Measurements from ENCODE around the gene MRPL24. TPM values are rescaled to one million over a fixed set of nuclear protein-coding genes. Genes with fewer than 3 reads are reported as not detected.
A peak's percentile ranks its signal among the peaks of the same experiment; 100 is the strongest.

The MRPL24 gene
- total and polyA plus RNA-seq, 9 of the 15 experiments (the other 6 are each of a cell fraction or from before 2014, with no cell fraction given) = 74.3 to 267 (median 113) TPM

GRCh38 chr1:156698995-156699394, 41.9 kb downstream of the MRPL24 start (continued):
- TF ChIP-seq, protein P1, sequence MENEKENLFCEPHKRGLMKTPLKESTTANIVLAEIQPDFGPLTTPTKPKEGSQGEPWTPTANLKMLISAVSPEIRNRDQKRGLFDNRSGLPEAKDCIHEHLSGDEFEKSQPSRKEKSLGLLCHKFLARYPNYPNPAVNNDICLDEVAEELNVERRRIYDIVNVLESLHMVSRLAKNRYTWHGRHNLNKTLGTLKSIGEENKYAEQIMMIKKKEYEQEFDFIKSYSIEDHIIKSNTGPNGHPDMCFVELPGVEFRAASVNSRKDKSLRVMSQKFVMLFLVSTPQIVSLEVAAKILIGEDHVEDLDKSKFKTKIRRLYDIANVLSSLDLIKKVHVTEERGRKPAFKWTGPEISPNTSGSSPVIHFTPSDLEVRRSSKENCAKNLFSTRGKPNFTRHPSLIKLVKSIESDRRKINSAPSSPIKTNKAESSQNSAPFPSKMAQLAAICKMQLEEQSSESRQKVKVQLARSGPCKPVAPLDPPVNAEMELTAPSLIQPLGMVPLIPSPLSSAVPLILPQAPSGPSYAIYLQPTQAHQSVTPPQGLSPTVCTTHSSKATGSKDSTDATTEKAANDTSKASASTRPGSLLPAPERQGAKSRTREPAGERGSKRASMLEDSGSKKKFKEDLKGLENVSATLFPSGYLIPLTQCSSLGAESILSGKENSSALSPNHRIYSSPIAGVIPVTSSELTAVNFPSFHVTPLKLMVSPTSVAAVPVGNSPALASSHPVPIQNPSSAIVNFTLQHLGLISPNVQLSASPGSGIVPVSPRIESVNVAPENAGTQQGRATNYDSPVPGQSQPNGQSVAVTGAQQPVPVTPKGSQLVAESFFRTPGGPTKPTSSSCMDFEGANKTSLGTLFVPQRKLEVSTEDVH (IDR thresholded peaks at IDR 0.05; ENCODE audit: low read depth, partially characterized antibody) = no peak
- TF ChIP-seq ZBTB17 (CRISPR knock-in tag; IDR thresholded peaks at IDR 0.05) (no peak), CBFA2T3 (IDR thresholded peaks at IDR 0.05) (0 out of 2 replicates have a peak, but pooled peaks have one; percentile 24), NFXL1 (CRISPR knock-in tag; IDR thresholded peaks at IDR 0.05) (no peak), NFIC (IDR thresholded peaks at IDR 0.05) (no peak), CTCFL (IDR thresholded peaks at IDR 0.05; ENCODE audit: borderline replicate concordance, insufficient read depth, low read depth, low read length, poor library complexity, severe bottlenecking) (no peak), PCBP1 (IDR thresholded peaks at IDR 0.05; ENCODE audit: low read depth, low read length, poor library complexity, severe bottlenecking) (no peak), FOS (IDR thresholded peaks at IDR 0.05; ENCODE audit: extremely low read depth, insufficient read length) (no peak), TAF9B (IDR thresholded peaks at IDR 0.05; ENCODE audit: partially characterized antibody) (no peak), CSDE1 (IDR thresholded peaks at IDR 0.05) (no peak), ZSCAN32 (CRISPR knock-in tag; IDR thresholded peaks at IDR 0.05) (no peak), IRF2 (CRISPR knock-in tag; IDR thresholded peaks at IDR 0.05) (no peak), ZNF696 (CRISPR knock-in tag; conservative IDR thresholded peaks at IDR 0.05) (no peak), TRIM24 (IDR thresholded peaks at IDR 0.05) (no peak), NCOA6 (IDR thresholded peaks at IDR 0.05) (no peak), ZNF23 (CRISPR knock-in tag; IDR thresholded peaks at IDR 0.05) (no peak), ZEB2 (IDR thresholded peaks at IDR 0.05) (no peak), RAD51 (IDR thresholded peaks at IDR 0.05; ENCODE audit: borderline replicate concordance, low read depth) (no peak), GTF2E2 (tag; IDR thresholded peaks at IDR 0.05) (no peak), PTBP1 (IDR thresholded peaks at IDR 0.05; ENCODE audit: low read depth, low read length) (no peak)
- TF ChIP-seq, protein P2, sequence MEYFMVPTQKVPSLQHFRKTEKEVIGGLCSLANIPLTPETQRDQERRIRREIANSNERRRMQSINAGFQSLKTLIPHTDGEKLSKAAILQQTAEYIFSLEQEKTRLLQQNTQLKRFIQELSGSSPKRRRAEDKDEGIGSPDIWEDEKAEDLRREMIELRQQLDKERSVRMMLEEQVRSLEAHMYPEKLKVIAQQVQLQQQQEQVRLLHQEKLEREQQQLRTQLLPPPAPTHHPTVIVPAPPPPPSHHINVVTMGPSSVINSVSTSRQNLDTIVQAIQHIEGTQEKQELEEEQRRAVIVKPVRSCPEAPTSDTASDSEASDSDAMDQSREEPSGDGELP (CRISPR knock-in tag; IDR thresholded peaks at IDR 0.05; ENCODE audit: borderline replicate concordance) = peak; percentile 24; the same call in 1 of the 2 replicates
- TF ChIP-seq, protein P3, sequence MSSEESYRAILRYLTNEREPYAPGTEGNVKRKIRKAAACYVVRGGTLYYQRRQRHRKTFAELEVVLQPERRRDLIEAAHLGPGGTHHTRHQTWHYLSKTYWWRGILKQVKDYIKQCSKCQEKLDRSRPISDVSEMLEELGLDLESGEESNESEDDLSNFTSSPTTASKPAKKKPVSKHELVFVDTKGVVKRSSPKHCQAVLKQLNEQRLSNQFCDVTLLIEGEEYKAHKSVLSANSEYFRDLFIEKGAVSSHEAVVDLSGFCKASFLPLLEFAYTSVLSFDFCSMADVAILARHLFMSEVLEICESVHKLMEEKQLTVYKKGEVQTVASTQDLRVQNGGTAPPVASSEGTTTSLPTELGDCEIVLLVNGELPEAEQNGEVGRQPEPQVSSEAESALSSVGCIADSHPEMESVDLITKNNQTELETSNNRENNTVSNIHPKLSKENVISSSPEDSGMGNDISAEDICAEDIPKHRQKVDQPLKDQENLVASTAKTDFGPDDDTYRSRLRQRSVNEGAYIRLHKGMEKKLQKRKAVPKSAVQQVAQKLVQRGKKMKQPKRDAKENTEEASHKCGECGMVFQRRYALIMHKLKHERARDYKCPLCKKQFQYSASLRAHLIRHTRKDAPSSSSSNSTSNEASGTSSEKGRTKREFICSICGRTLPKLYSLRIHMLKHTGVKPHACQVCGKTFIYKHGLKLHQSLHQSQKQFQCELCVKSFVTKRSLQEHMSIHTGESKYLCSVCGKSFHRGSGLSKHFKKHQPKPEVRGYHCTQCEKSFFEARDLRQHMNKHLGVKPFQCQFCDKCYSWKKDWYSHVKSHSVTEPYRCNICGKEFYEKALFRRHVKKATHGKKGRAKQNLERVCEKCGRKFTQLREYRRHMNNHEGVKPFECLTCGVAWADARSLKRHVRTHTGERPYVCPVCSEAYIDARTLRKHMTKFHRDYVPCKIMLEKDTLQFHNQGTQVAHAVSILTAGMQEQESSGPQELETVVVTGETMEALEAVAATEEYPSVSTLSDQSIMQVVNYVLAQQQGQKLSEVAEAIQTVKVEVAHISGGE (CRISPR knock-in tag; IDR thresholded peaks at IDR 0.05) = no peak
